RWPE1 (cell line): ENCODE data around the gene TEKT1.

Source experiments
- CTCF ChIA-PET: fragments of 350-600 bp; sonication (Branson Sonifier 250); formaldehyde crosslinking; extraction: SDS; loops from one replicate; lab custom pipeline; 2021; lab: Yijun Ruan, JAX
- POLR2A ChIA-PET: fragments of 400-600 bp; formaldehyde crosslinking; extraction: SDS; loops from one replicate; lab custom pipeline; 2020; ENCODE audit warnings: antibody characterized with exemption; ENCODE audit not compliant: low non-redundant PET; lab: Yijun Ruan, JAX
- DNase-seq: peaks from one replicate; pipeline ENCODE4 v3.0.0; 2012; ENCODE audit warnings: low spot score
- H3K27ac ChIP-seq: fragments of 450-650 bp; 2 replicates; pipeline ENCODE4 v1.5.1; 2017
- CTCF ChIP-seq: fragments of 450-650 bp; conservative IDR thresholded peaks from 2 replicates; pipeline ENCODE4 v1.5.1; 2017; ENCODE audit warnings: low read depth, mild to moderate bottlenecking

Gene TEKT1

GRCh38 chr17:6753006-6753445 lies 78.5 kb downstream of the TEKT1 start:
- H3K27ac ChIP-seq: peak overlapping the region; percentile 93
- TF ChIP-seq CTCF: no peak
- ChIA-PET CTCF (no interaction called here), POLR2A (no interaction called here)
- DNase-seq: no peak

- peak; percentile 80 for DNase-seq
- ChIA-PET POLR2A (no interaction called here), CTCF (interaction anchor here (1.3 kb wide), 1 partner anchor 86 kb away, joined by 3 read pairs; no protein-coding TSS in a partner anchor)
- no peak for TF ChIP-seq CTCF
- H3K27ac ChIP-seq: peak overlapping the region; percentile 93
These were observed 79.2 kb downstream of the TEKT1 start for GRCh38 chr17:6752068-6752909.

- ChIA-PET CTCF (no interaction called here), POLR2A (no interaction called here)
- H3K27ac ChIP-seq: no peak overlapping the region
- DNase-seq: no peak
- TF ChIP-seq CTCF: no peak
These were observed 82.0 kb downstream of the TEKT1 start for GRCh38 chr17:6749519-6749918.

GRCh38 chr17:6748617-6749016 lies 82.9 kb downstream of the TEKT1 start:
- TF ChIP-seq CTCF: no peak
- no peak overlapping the region for H3K27ac ChIP-seq
- POLR2A ChIA-PET: no interaction called here
- DNase-seq: no peak
- CTCF ChIA-PET: no interaction called here
